Dendritic cell treated with granulocyte-macrophage colony-stimulating factor and Interleukin-4, amounts not matched to agents 40 ng/mL and 50 ng/mL, for 4 days (primary cell): ENCODE measurements around the gene METTL15.
"Not testable (repeated sequence)": the region's sequence is repeated elsewhere in the genome, so short reads cannot be mapped to it uniquely, and the experiment has no call there.

ENCODE experiments used
- H3K27ac Mint-ChIP-seq: one replicate; pipeline ENCODE4 v1.8.0; 2022; ENCODE audit warnings: mild to moderate bottlenecking, mixed read lengths
- H3K27me3 Mint-ChIP-seq: one replicate; pipeline ENCODE4 v1.8.0; 2022; ENCODE audit warnings: mild to moderate bottlenecking, mixed read lengths
- H3K36me3 Mint-ChIP-seq: one replicate; pipeline ENCODE4 v1.8.0; 2022; ENCODE audit warnings: low read depth, mixed read lengths
- H3K4me1 Mint-ChIP-seq: one replicate; pipeline ENCODE4 v1.8.0; 2022; ENCODE audit warnings: low read depth, mixed read lengths
- H3K4me3 Mint-ChIP-seq: one replicate; pipeline ENCODE4 v1.8.0; 2022; ENCODE audit warnings: mild to moderate bottlenecking, moderate library complexity, mixed read lengths
- H3K9me3 Mint-ChIP-seq: one replicate; pipeline ENCODE4 v1.8.0; 2022; ENCODE audit warnings: mixed read lengths
- intact Hi-C: fragments of 100-400 bp; cut with micrococcal nuclease; formaldehyde crosslinking; loops from one replicate; pipeline ENCODE4 v1.15.0; 2022

Gene METTL15

GRCh38 chr11:28323621-28324020, 215.4 kb downstream of the METTL15 start:
- intact Hi-C loops: no loop called here
- H3K4me1 Mint-ChIP-seq: peaks cover 14% of the 10 kb centered on the region
- H3K9me3 Mint-ChIP-seq: no peaks in the 10 kb centered on the region
- no peak overlapping the region for H3K4me3 Mint-ChIP-seq
- H3K36me3 Mint-ChIP-seq: no peaks in the 10 kb centered on the region
- no peak overlapping the region for H3K27ac Mint-ChIP-seq
- H3K27me3 Mint-ChIP-seq: no peaks in the 10 kb centered on the region

GRCh38 chr11:28332393-28332792, 224.2 kb downstream of the METTL15 start:
- H3K36me3 Mint-ChIP-seq, H3K4me3 Mint-ChIP-seq, intact Hi-C loops, H3K9me3 Mint-ChIP-seq, H3K27ac Mint-ChIP-seq, H3K27me3 Mint-ChIP-seq, H3K4me1 Mint-ChIP-seq: not testable (repeated sequence)

DNA sequence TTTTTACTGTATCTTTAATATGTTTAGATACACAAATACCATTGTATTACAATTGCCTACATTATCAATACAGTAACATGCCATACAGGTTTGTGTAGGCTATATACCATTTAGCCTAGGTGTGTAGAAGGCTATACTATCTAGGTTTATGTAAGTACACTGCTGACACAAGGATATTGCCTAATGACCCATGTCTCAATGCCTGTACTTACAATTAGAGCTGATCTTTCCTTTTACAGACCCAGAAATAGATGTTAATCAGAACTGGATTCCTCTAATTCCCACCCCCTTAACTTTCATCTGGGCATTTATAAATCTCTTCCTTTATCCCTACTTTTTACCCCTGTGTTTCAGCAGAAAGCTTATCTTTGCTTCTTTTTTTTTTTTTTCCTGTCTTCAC, 229.5 kb downstream of the METTL15 start:
- intact Hi-C loops: no loop called here
- Mint-ChIP-seq H3K4me1 (no peaks in the 10 kb centered on the region), H3K27me3 (no peaks in the 10 kb centered on the region), H3K36me3 (no peaks in the 10 kb centered on the region), H3K27ac (no peak overlapping the region), H3K9me3 (peaks cover 24% of the 10 kb centered on the region), H3K4me3 (no peak overlapping the region)

DNA sequence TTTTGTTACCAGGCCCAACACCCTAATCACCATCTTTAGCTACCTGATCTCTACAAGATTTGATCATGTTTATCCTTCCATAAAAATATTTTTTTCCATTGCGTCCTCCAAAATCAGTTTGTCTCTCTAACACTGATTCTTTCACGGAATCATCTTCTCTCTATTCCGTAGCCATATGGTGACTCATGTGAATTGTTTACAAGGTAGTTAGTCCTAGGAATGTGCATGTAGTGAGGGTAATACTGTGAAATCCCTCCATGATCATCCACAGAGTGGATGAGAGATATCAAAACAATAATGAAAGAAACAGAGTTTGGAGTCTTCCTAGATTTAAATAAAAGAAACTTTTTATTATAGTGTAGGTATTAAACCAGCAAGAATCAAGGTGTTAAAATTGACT, 230.2 kb downstream of the METTL15 start:
- Mint-ChIP-seq H3K9me3 (peaks cover 24% of the 10 kb centered on the region), H3K36me3 (no peaks in the 10 kb centered on the region), H3K4me3 (no peak overlapping the region), H3K27ac (no peak overlapping the region), H3K4me1 (no peaks in the 10 kb centered on the region), H3K27me3 (no peaks in the 10 kb centered on the region)
- intact Hi-C loops: no loop called here

DNA sequence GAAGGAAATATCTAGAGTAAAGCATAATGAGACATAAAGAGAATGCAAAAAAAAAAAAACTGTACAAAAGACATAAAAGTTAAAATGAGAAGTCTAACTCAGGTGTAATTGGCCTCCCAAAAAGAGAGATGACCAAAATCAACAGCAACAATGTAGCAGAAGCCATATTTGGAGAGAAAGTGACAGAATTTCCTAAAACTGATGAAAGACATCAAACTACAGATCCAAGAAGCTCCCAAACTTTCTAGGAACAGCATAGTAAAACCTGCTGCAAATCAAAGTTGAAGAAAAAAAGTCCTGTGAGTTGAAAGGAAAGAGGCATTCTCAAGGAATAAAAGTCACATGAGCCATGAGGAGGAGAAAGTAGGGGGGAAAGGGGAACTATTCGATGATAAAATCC, 231.3 kb downstream of the METTL15 start:
- no peak overlapping the region for H3K27ac Mint-ChIP-seq
- H3K4me1 Mint-ChIP-seq: no peaks in the 10 kb centered on the region
- intact Hi-C loops: no loop called here
- peaks cover 24% of the 10 kb centered on the region for H3K9me3 Mint-ChIP-seq
- H3K36me3 Mint-ChIP-seq: no peaks in the 10 kb centered on the region
- no peaks in the 10 kb centered on the region for H3K27me3 Mint-ChIP-seq
- H3K4me3 Mint-ChIP-seq: no peak overlapping the region

GRCh38 chr11:28342716-28343115, 234.5 kb downstream of the METTL15 start:
- H3K27ac Mint-ChIP-seq: no peak overlapping the region
- intact Hi-C loops: no loop called here
- H3K36me3 Mint-ChIP-seq: no peaks in the 10 kb centered on the region
- H3K27me3 Mint-ChIP-seq: no peaks in the 10 kb centered on the region
- no peak overlapping the region for H3K4me3 Mint-ChIP-seq
- H3K9me3 Mint-ChIP-seq: peaks cover 24% of the 10 kb centered on the region
- H3K4me1 Mint-ChIP-seq: no peaks in the 10 kb centered on the region

GRCh38 chr11:28343304-28344233, 235.4 kb downstream of the METTL15 start:
- intact Hi-C loops: no loop called here
- Mint-ChIP-seq H3K36me3 (no peaks in the 10 kb centered on the region), H3K4me3 (no peak overlapping the region), H3K4me1 (no peaks in the 10 kb centered on the region), H3K9me3 (peaks cover 17% of the 10 kb centered on the region), H3K27ac (no peak overlapping the region), H3K27me3 (no peaks in the 10 kb centered on the region)

DNA sequence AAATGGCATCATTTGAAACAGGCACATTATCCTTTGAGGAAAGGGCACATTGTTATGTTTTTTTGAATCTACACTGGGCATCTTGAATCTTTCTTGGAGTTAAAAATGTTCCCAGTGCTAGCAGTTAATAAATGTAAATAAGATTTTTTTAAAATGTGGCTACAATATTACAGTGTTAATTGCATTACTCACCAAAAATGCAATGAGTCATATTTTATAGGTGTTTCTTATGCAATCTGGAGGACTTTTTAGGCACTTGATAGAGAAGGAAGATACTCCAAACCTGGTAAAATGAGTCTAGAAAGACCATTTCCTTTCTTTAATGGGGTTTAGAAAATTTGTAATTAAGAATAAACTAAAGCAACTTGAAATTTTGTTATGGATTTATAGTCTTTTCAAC, 238.0 kb downstream of the METTL15 start:
- intact Hi-C loops: no loop called here
- H3K27ac Mint-ChIP-seq: no peak overlapping the region
- H3K9me3 Mint-ChIP-seq: no peaks in the 10 kb centered on the region
- no peak overlapping the region for H3K4me3 Mint-ChIP-seq
- no peaks in the 10 kb centered on the region for H3K27me3 Mint-ChIP-seq
- H3K36me3 Mint-ChIP-seq: no peaks in the 10 kb centered on the region
- H3K4me1 Mint-ChIP-seq: no peaks in the 10 kb centered on the region

- H3K9me3 Mint-ChIP-seq: no peaks in the 10 kb centered on the region
- no peak overlapping the region for H3K27ac Mint-ChIP-seq
- intact Hi-C loops: no loop called here
- H3K27me3 Mint-ChIP-seq: no peaks in the 10 kb centered on the region
- H3K4me3 Mint-ChIP-seq: no peak overlapping the region
- no peaks in the 10 kb centered on the region for H3K36me3 Mint-ChIP-seq
- H3K4me1 Mint-ChIP-seq: no peaks in the 10 kb centered on the region
These were observed 238.5 kb downstream of the METTL15 start for GRCh38 chr11:28346721-28347120.

- no peaks in the 10 kb centered on the region for H3K36me3 Mint-ChIP-seq
- H3K27ac Mint-ChIP-seq: no peak overlapping the region
- intact Hi-C loops: no loop called here
- no peaks in the 10 kb centered on the region for H3K4me1 Mint-ChIP-seq
- no peaks in the 10 kb centered on the region for H3K9me3 Mint-ChIP-seq
- H3K27me3 Mint-ChIP-seq: no peaks in the 10 kb centered on the region
- no peak overlapping the region for H3K4me3 Mint-ChIP-seq
These were observed 239.2 kb downstream of the METTL15 start for GRCh38 chr11:28347371-28347770.

GRCh38 chr11:28350216-28350615, 242.0 kb downstream of the METTL15 start:
- no peaks in the 10 kb centered on the region for H3K36me3 Mint-ChIP-seq
- H3K9me3 Mint-ChIP-seq: peaks cover 12% of the 10 kb centered on the region
- no peak overlapping the region for H3K4me3 Mint-ChIP-seq
- H3K27me3 Mint-ChIP-seq: no peaks in the 10 kb centered on the region
- H3K27ac Mint-ChIP-seq: no peak overlapping the region
- intact Hi-C loops: no loop called here
- H3K4me1 Mint-ChIP-seq: no peaks in the 10 kb centered on the region

DNA sequence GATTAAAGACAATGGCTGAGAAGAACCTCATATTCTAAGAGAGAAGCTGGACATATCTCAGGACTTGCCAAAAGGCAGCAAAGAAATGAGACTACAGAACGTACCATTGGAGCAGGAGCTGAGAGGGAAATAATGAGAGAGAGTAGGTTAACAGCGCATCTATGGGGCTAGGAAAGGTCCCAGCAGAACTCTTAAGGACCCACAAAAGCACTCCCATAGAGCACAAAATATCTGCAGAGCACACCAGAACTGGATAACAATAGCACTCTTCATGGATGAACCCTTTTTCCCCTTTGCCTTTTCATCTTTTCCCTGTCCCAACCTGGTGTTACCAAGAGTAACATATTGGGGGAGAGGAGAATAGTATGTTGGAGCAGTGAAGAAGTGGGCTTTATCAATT, 245.8 kb downstream of the METTL15 start:
- Mint-ChIP-seq H3K27me3 (no peaks in the 10 kb centered on the region), H3K4me3 (no peak overlapping the region), H3K4me1 (no peaks in the 10 kb centered on the region), H3K9me3 (peaks cover 12% of the 10 kb centered on the region), H3K36me3 (no peaks in the 10 kb centered on the region), H3K27ac (no peak overlapping the region)
- intact Hi-C loops: no loop called here

- intact Hi-C loops: no loop called here
- no peaks in the 10 kb centered on the region for H3K4me1 Mint-ChIP-seq
- H3K27ac Mint-ChIP-seq: no peak overlapping the region
- no peak overlapping the region for H3K4me3 Mint-ChIP-seq
- no peaks in the 10 kb centered on the region for H3K27me3 Mint-ChIP-seq
- peaks cover 79% of the 10 kb centered on the region for H3K9me3 Mint-ChIP-seq
- no peaks in the 10 kb centered on the region for H3K36me3 Mint-ChIP-seq
These were observed 258.6 kb downstream of the METTL15 start for GRCh38 chr11:28366549-28367346.

DNA sequence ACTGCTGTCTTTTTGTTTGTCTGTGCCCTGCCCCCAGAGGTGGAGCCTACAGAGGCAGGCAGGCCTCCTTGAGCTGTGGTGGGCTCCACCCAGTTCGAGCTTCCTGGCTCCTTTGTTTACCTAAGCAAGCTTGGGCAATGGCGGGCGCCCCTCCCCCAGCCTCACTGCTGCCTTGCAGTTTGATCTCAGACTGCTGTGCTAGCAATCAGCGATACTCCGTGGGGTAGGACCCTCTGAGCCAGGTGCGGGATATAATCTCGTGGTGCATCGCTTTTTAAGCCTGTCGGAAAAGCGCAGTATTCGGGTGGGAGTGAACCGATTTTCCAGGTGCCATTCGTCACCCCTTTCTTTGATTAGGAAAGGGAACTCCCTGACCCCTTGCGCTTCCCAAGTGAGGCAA, 269.9 kb downstream of the METTL15 start:
- H3K36me3 Mint-ChIP-seq, intact Hi-C loops, H3K27ac Mint-ChIP-seq, H3K4me3 Mint-ChIP-seq, H3K27me3 Mint-ChIP-seq, H3K4me1 Mint-ChIP-seq: not testable (repeated sequence)
- peaks cover 56% of the 10 kb centered on the region for H3K9me3 Mint-ChIP-seq
